Regular cardiac myocyte (primary cell): ENCODE measurements around the gene SFT2D2. TPM values are rescaled to one million over a fixed set of nuclear protein-coding genes. Genes with fewer than 3 reads are reported as not detected.

Experiments
- total RNA-seq: library from RNA; depleted of rRNA; stranded (reverse); fragments of >200 nt; gene quantifications from 2 replicates; pipeline ENCODE4 v1.2.3, GENCODE V29; 2014

Gene SFT2D2
- 31.0 and 33.9 TPM in 2 replicates for total RNA-seq

GRCh38 chr1:168225476-168226190 is at the start of gene SFT2D2:
SFT2D2 (plus strand) TSS chr1:168226004; CDS start chr1:168226080, 76 bp downstream.

GRCh38 chr1:168178638-168179437 is 47.0 kb upstream of the SFT2D2 start, which contains the start of gene TIPRL:
TIPRL (plus strand) TSS chr1:168178962; CDS start chr1:168179078, 116 bp downstream.

GRCh38 chr1:168280296-168280927 is 54.6 kb downstream of the SFT2D2 start, which contains the start of gene TBX19:
TBX19 (plus strand) TSS chr1:168280877; CDS start chr1:168281091, 214 bp downstream.

Other genes with a start within 250 kb of the SFT2D2 start
- 7.9 and 11.7 TPM in 2 replicates for gene GPR161, start 89.1 kb upstream of the SFT2D2 start, total RNA-seq
- gene TIPRL, start 47.0 kb upstream of the SFT2D2 start, total RNA-seq, result 37.0 and 38.3 TPM in 2 replicates
- gene TBX19, start 54.9 kb downstream of the SFT2D2 start, total RNA-seq, result 0.58 and 1.1 TPM in 2 replicates